Parathyroid adenoma (tissue), 2 donors: Measurements from ENCODE around the gene CCDC142.

Source experiments
- H2AFZ ChIP-seq: fragments of 300-600 bp; sonication (generic); one replicate; pipeline ENCODE4 v1.7.0; 2017; ENCODE audit warnings: antibody characterized with exemption, mild to moderate bottlenecking
- H3K27ac ChIP-seq: fragments of 300-600 bp; sonication (generic); one replicate; pipeline ENCODE4 v1.7.0; 2017
- H3K27me3 ChIP-seq: fragments of 300-600 bp; sonication (generic); one replicate; pipeline ENCODE4 v1.7.0; 2017; ENCODE audit warnings: low read length; ENCODE audit not compliant: control insufficient read depth, insufficient read depth
- H3K36me3 ChIP-seq: fragments of 300-600 bp; sonication (generic); one replicate; pipeline ENCODE4 v1.7.0; 2017; ENCODE audit warnings: low read length; ENCODE audit not compliant: control insufficient read depth, insufficient read depth
- H3K4me1 ChIP-seq: fragments of 300-600 bp; sonication (generic); one replicate; pipeline ENCODE4 v1.7.0; 2017; ENCODE audit warnings: control low read depth
- H3K4me2 ChIP-seq: fragments of 300-600 bp; sonication (generic); one replicate; pipeline ENCODE4 v1.7.0; 2017; ENCODE audit warnings: low read length
- H3K4me3 ChIP-seq: fragments of 300-600 bp; sonication (generic); one replicate; pipeline ENCODE4 v1.7.0; 2017; ENCODE audit warnings: low read depth, low read length
- H3K79me2 ChIP-seq: fragments of 300-600 bp; sonication (generic); one replicate; pipeline ENCODE4 v1.7.0; 2017; ENCODE audit warnings: control low read depth
- H3K9ac ChIP-seq: fragments of 300-600 bp; sonication (generic); one replicate; pipeline ENCODE4 v1.7.0; 2017; ENCODE audit warnings: mild to moderate bottlenecking
- H3K9me3 ChIP-seq: fragments of 300-600 bp; sonication (generic); one replicate; pipeline ENCODE4 v1.7.0; 2017; ENCODE audit warnings: low read length; ENCODE audit not compliant: control insufficient read depth
- TF ChIP-seq, protein P1 (sequence below): fragments of 300-600 bp; sonication (generic); IDR thresholded peaks from one replicate; pipeline ENCODE4 v1.7.0; 2017; ENCODE audit warnings: antibody characterized with exemption, mild to moderate bottlenecking
- donor health status: primary hyperparathyroidism.

CCDC142 gene

DNA sequence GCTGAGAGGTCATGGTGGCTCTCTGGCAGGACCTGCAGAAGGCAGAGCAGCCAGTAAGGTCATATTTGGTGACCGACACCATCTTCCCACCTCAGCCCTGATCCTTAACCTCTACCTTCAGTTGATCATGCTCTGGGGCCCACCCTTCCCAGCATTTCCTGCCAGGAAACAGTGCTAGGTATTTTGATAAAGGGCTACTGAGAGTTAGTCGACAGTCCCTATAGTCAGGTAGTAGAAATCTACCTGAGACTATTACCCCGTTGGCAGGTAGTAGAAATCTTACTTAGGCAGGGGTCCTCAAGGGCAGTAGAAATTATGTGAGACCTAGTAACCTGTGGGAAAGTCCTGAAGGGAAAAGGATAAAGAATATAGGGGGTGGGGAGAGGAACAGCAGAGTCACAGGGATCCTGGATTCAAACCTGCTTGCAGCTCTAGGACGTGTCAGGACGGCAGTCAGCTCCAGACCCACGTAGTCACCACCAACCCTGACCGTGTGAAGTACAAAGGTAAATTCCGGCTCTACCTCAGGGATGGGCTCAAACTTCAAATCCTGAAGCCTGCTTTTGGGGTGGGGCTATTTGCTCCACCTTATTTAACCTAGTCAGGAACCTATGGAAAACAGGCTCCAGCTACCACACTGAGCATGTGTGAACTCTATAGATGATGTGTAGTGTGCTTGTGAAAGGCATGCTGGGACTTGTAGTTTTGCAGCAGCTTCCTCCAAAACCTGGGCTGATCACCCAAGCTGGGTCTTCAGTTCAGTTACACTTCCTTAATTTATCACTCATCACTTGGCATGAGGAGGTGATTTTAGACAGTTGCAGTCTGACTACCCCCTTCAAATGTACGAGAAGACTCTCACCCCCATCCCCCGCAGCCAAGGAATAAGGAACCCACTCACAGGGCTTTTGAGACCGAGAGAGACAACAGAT, 43.2 kb upstream of the CCDC142 start, which contains the start of gene DQX1:
Gene DQX1, minus strand, starts transcription at position 515 of the 932 bp plus-strand sequence. Its CDS starts 502 bp downstream, at position 13.
- TF ChIP-seq, protein P1, sequence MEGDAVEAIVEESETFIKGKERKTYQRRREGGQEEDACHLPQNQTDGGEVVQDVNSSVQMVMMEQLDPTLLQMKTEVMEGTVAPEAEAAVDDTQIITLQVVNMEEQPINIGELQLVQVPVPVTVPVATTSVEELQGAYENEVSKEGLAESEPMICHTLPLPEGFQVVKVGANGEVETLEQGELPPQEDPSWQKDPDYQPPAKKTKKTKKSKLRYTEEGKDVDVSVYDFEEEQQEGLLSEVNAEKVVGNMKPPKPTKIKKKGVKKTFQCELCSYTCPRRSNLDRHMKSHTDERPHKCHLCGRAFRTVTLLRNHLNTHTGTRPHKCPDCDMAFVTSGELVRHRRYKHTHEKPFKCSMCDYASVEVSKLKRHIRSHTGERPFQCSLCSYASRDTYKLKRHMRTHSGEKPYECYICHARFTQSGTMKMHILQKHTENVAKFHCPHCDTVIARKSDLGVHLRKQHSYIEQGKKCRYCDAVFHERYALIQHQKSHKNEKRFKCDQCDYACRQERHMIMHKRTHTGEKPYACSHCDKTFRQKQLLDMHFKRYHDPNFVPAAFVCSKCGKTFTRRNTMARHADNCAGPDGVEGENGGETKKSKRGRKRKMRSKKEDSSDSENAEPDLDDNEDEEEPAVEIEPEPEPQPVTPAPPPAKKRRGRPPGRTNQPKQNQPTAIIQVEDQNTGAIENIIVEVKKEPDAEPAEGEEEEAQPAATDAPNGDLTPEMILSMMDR: no peak
- no peak within 1 kb of the TSS for H3K9ac ChIP-seq
- H3K27ac ChIP-seq: no peak within 1 kb of the TSS
- H3K79me2 ChIP-seq: peaks cover 7% of the 10 kb centered on the region
- no peak within 1 kb of the TSS for H3K4me2 ChIP-seq
- H3K27me3 ChIP-seq: no peaks in the 10 kb centered on the region
- H3K9me3 ChIP-seq: no peaks in the 10 kb centered on the region
- H3K4me1 ChIP-seq: peaks cover 5% of the 10 kb centered on the region
- H3K4me3 ChIP-seq: no peak within 1 kb of the TSS
- no peaks in the 10 kb centered on the region for H3K36me3 ChIP-seq
- H2AFZ ChIP-seq: no peak within 1 kb of the TSS

DNA sequence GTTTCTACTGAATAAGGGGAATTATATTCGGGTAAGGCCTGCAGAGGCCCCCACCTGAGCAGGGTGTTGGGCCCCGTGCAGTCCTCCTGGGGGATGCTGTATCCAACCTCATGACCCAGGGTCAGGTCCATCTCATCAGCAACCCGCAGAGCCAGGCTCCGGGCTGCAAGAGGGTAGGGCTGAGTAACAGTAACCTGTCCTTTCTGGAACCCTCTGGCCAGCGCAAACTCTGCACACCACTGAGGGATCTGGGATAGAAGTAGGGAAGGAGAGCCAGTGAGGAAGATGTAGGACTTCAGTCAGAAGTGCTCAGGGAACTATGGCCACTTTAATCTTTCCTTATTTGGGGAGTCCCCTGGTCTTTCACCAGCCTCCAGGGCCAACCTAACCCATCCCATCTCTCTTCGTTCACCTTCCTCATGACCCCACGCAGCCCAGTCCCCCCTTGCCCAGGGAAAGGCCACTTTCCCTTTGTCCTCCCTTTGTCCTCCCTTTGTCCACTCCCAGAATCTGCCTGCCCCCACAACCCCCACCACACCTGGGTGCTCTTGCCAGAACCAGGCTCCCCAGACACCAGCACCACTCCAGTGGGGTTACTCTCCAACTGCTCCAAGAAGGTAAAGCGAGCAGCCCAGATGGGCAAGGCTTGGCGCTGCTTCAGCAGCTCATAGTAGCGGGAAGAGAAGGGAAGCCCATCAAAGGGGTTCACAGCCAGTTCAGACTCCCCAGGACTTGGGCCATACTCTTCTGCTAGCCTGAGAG, 42.3 kb upstream of the CCDC142 start:
- Histone ChIP-seq H3K9ac (no peak overlapping the region), H3K27ac (no peak overlapping the region), H3K9me3 (no peaks in the 10 kb centered on the region), H2AFZ (no peak overlapping the region), H3K4me1 (peaks cover 5% of the 10 kb centered on the region), H3K4me3 (no peak overlapping the region), H3K79me2 (peaks cover 7% of the 10 kb centered on the region), H3K27me3 (no peaks in the 10 kb centered on the region), H3K36me3 (no peaks in the 10 kb centered on the region), H3K4me2 (no peak overlapping the region)
- TF ChIP-seq, protein P1: no peak

DNA sequence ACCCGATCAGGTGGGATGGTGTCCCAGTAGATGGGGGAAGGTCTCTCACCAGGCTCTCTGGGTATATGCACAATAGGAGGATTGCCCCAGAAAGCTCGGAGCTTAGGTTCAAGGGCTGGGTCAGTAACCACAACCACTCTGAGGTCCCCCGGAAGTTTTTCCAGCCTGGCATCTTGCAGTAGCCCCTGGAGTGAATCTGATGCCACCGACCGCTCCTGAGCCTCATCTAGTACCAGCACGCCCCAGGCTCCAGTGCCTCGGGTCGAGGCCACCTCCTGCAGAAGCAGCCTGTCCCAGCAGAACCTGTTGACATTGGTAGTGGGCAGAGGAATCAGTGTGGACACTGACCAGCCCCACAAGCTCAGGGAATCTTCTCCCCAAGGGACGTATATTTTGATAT, 41.2 kb upstream of the CCDC142 start:
- H3K4me2 ChIP-seq: no peak overlapping the region
- H3K79me2 ChIP-seq: peaks cover 6% of the 10 kb centered on the region
- H3K9me3 ChIP-seq: no peaks in the 10 kb centered on the region

DNA sequence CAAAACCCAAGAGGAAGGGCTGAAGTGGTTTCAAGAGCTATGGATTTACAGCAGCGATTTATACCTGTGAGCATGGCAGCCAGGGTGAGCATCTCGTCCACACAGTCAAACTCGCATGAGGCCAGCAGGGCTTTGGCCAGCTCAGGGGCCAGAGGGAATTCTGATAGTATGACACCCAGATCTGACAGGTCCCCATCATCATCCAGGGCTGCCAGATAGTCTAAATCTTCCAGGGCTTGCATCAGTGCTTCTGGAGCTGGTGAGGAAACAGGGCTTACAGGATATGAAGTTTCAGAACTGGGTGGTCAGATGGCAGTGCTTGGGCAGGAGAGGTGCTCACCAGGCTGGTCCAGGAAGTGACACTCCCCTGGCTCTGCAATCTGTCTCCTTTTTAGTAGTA, 39.7 kb upstream of the CCDC142 start:
- Histone ChIP-seq H3K4me3 (no peak overlapping the region), H3K27me3 (no peaks in the 10 kb centered on the region), H3K4me2 (no peak overlapping the region), H3K36me3 (no peaks in the 10 kb centered on the region), H2AFZ (no peak overlapping the region), H3K27ac (no peak overlapping the region), H3K9me3 (no peaks in the 10 kb centered on the region), H3K79me2 (no peaks in the 10 kb centered on the region), H3K9ac (no peak overlapping the region), H3K4me1 (no peaks in the 10 kb centered on the region)
- TF ChIP-seq, protein P1: no peak

More for the DNA sequence above, 41.2 kb upstream of the CCDC142 start:
- H3K36me3 ChIP-seq: no peaks in the 10 kb centered on the region
- peaks cover 5% of the 10 kb centered on the region for H3K4me1 ChIP-seq
- no peaks in the 10 kb centered on the region for H3K27me3 ChIP-seq
- TF ChIP-seq, protein P1: no peak
- no peak overlapping the region for H3K4me3 ChIP-seq
- no peak overlapping the region for H3K27ac ChIP-seq
- no peak overlapping the region for H2AFZ ChIP-seq
- H3K9ac ChIP-seq: no peak overlapping the region
